DOHH2 (cell line): ENCODE measurements around the gene REEP6.

Experiments used
- H3F3A ChIP-seq: fragments of 200-600 bp; sonication (generic), shearing (Covaris generic); 2 replicates; pipeline ENCODE4 v1.6.0; 2016; ENCODE audit warnings: antibody characterized with exemption, mild to moderate bottlenecking; ENCODE audit not compliant: control insufficient read depth, insufficient read depth
- H3K27ac ChIP-seq: fragments of 200-600 bp; sonication (generic); 2 replicates; pipeline ENCODE4 v1.5.1; 2014; ENCODE audit warnings: low read depth, mild to moderate bottlenecking, low read length, moderate library complexity
- H3K27me3 ChIP-seq: fragments of 200-600 bp; sonication (generic); 2 replicates; pipeline ENCODE4 v1.6.1; 2014; ENCODE audit warnings: mild to moderate bottlenecking, low read length, mixed read lengths; ENCODE audit not compliant: control insufficient read depth
- H3K36me3 ChIP-seq: fragments of 200-600 bp; sonication (generic); 2 replicates; pipeline ENCODE4 v1.6.1; 2014; ENCODE audit warnings: mild to moderate bottlenecking, low read length, moderate library complexity, mixed read lengths; ENCODE audit not compliant: control insufficient read depth
- H3K4me1 ChIP-seq: fragments of 200-600 bp; sonication (generic); 2 replicates; pipeline ENCODE4 v1.6.1; 2014; ENCODE audit warnings: mild to moderate bottlenecking, low read length, mixed read lengths; ENCODE audit not compliant: control insufficient read depth
- H3K4me2 ChIP-seq: fragments of 200-600 bp; sonication (generic); 2 replicates; pipeline ENCODE4 v1.6.0; 2014; ENCODE audit warnings: mild to moderate bottlenecking, low read length, moderate library complexity
- H3K4me3 ChIP-seq: fragments of 200-600 bp; sonication (generic); 2 replicates; pipeline ENCODE4 v1.5.1; 2014; ENCODE audit warnings: mild to moderate bottlenecking, low read length, mixed read lengths
- H3K79me2 ChIP-seq: fragments of 200-600 bp; sonication (generic); 2 replicates; pipeline ENCODE4 v1.6.1; 2014; ENCODE audit warnings: mild to moderate bottlenecking, low read length, mixed read lengths; ENCODE audit not compliant: control insufficient read depth
- H3K9me2 ChIP-seq: fragments of 200-600 bp; sonication (generic); replicated peaks from 2 replicates; pipeline ENCODE4 v1.6.1; 2014; ENCODE audit warnings: mild to moderate bottlenecking, low read length, mixed read lengths; ENCODE audit not compliant: control insufficient read depth
- H3K9me3 ChIP-seq: fragments of 200-600 bp; sonication (generic); 2 replicates; pipeline ENCODE4 v1.6.1; 2014; ENCODE audit warnings: antibody characterized with exemption, low read length, mixed read lengths; ENCODE audit not compliant: control insufficient read depth, insufficient read depth
- H4K20me1 ChIP-seq: fragments of 200-600 bp; sonication (generic); 2 replicates; pipeline ENCODE4 v1.6.0; 2014; ENCODE audit warnings: low read depth, mild to moderate bottlenecking, antibody characterized with exemption, low read length, moderate library complexity; ENCODE audit not compliant: control insufficient read depth, insufficient read depth
- EZH2phosphoT487 ChIP-seq: fragments of 200-600 bp; sonication (generic); IDR thresholded peaks from 2 replicates; pipeline ENCODE4 v1.6.1; 2017; ENCODE audit warnings: borderline replicate concordance, mild to moderate bottlenecking, antibody characterized with exemption, low read length, moderate library complexity, mixed read lengths
- TF ChIP-seq, protein P1 (sequence below): fragments of 200-600 bp; sonication (generic); IDR thresholded peaks from one replicate; pipeline ENCODE4 v1.5.1; 2014; ENCODE audit warnings: antibody characterized with exemption, mild to moderate bottlenecking, low read depth, low read length; ENCODE audit not compliant: poor library complexity, severe bottlenecking

Gene REEP6

DNA sequence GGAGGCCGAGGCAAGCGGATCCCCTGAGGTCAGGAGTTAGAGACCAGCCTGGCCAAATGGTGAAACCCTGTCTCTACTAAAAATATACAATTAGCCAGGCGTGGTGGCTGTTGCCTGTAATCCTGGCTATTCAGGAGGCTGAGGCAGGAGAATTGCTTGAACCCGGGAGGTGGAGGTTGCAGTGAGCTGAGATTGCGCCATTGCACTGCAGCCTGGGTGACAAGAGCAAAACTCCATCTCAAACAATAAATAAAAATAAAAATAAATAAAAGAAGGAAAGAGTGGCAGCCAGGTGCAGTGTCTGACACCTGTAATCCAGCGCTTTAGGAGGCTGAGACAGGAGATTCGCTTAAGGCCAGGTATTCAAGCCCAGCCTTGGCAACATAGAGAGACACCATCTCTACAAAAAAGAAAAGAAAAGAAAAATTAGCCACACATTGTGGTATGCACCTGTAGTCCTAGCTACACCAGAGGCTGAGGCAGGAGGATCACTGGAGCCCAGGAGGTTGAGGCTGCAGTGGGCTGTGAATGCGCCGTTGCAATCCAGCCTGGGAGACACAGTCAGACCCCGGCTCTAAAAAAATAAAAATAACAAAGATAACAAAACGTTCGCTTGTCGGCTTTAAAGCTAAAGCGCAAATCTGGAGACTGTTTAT is 11.6 kb downstream of the REEP6 start:
- H3K4me2 ChIP-seq, result no peak overlapping the region
- no peaks in the 10 kb centered on the region for H4K20me1 ChIP-seq
- no peaks in the 10 kb centered on the region for H3K9me2 ChIP-seq
- no peaks in the 10 kb centered on the region for H3K79me2 ChIP-seq
- H3K4me1 ChIP-seq, result peaks cover 5% of the 10 kb centered on the region
- H3F3A ChIP-seq, result 0 out of 2 replicates have a peak, but pooled peaks cover 2% of the 10 kb centered on the region
- peaks cover 5% of the 10 kb centered on the region; the same call in 1 of the 2 replicates for H3K27me3 ChIP-seq
- H3K27ac ChIP-seq, result no peak overlapping the region
- H3K9me3 ChIP-seq, result peaks cover 3% of the 10 kb centered on the region; the same call in 1 of the 2 replicates
- TF ChIP-seq, protein P1, sequence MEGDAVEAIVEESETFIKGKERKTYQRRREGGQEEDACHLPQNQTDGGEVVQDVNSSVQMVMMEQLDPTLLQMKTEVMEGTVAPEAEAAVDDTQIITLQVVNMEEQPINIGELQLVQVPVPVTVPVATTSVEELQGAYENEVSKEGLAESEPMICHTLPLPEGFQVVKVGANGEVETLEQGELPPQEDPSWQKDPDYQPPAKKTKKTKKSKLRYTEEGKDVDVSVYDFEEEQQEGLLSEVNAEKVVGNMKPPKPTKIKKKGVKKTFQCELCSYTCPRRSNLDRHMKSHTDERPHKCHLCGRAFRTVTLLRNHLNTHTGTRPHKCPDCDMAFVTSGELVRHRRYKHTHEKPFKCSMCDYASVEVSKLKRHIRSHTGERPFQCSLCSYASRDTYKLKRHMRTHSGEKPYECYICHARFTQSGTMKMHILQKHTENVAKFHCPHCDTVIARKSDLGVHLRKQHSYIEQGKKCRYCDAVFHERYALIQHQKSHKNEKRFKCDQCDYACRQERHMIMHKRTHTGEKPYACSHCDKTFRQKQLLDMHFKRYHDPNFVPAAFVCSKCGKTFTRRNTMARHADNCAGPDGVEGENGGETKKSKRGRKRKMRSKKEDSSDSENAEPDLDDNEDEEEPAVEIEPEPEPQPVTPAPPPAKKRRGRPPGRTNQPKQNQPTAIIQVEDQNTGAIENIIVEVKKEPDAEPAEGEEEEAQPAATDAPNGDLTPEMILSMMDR, result no peak
- no peak for TF ChIP-seq EZH2phosphoT487
- H3K36me3 ChIP-seq, result no peaks in the 10 kb centered on the region
- H3K4me3 ChIP-seq, result no peak overlapping the region

DNA sequence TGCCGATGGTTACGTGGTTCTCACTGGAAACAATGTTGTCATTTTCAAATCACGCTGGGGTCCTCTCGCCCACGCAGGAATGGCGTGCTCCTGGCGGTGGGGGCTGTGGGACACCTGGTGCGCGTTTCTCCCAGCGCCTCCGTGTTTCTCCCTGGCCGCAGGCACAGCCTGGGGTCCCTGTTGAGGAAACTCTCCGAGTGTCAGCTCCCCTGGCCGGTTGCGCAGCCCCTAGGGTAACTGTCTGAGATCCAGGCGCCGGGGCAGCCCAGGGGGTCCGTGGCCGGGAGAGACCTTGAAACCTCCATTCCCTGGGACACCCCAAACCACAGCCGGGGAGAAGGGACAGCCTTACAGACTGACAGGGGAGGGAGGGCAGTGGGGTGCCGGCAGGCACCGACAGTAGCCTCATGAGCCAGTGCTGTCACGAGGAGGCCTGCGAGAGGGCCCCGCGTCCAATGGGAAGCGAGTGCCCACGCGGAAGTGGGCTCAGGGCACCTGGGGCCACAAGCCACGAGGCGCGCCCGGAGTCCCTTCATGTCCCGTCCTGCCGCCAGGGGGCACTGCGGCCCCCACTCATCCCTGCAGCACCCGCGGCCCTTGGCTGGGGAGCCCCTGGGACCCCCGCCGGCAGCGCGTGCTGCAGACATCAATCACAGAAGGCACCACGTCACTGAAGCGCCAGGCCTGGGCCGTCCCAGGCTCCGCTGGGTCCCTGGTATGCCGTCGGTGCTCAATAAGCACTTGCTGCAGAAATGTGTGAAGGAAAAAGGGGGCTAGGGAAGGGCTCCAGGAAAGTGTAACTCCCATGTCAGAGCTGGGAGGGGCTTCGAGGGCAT is 12.3 kb downstream of the REEP6 start:
- H3K4me1 ChIP-seq, result peaks cover 5% of the 10 kb centered on the region
- no peaks in the 10 kb centered on the region for H3K9me2 ChIP-seq
- TF ChIP-seq, protein P1, result peak; percentile 93
- no peak for TF ChIP-seq EZH2phosphoT487
- H3F3A ChIP-seq, result 0 out of 2 replicates have a peak, but pooled peaks cover 2% of the 10 kb centered on the region
- H4K20me1 ChIP-seq, result no peaks in the 10 kb centered on the region
- peaks cover 6% of the 10 kb centered on the region; the same call in 1 of the 2 replicates for H3K9me3 ChIP-seq
- no peak overlapping the region for H3K27ac ChIP-seq
- no peaks in the 10 kb centered on the region for H3K36me3 ChIP-seq
- H3K27me3 ChIP-seq, result peaks cover 5% of the 10 kb centered on the region; the same call in 1 of the 2 replicates
- no peaks in the 10 kb centered on the region for H3K79me2 ChIP-seq
- H3K4me2 ChIP-seq, result peak overlapping the region; percentile 55
- peak overlapping the region; percentile 39 for H3K4me3 ChIP-seq

DNA sequence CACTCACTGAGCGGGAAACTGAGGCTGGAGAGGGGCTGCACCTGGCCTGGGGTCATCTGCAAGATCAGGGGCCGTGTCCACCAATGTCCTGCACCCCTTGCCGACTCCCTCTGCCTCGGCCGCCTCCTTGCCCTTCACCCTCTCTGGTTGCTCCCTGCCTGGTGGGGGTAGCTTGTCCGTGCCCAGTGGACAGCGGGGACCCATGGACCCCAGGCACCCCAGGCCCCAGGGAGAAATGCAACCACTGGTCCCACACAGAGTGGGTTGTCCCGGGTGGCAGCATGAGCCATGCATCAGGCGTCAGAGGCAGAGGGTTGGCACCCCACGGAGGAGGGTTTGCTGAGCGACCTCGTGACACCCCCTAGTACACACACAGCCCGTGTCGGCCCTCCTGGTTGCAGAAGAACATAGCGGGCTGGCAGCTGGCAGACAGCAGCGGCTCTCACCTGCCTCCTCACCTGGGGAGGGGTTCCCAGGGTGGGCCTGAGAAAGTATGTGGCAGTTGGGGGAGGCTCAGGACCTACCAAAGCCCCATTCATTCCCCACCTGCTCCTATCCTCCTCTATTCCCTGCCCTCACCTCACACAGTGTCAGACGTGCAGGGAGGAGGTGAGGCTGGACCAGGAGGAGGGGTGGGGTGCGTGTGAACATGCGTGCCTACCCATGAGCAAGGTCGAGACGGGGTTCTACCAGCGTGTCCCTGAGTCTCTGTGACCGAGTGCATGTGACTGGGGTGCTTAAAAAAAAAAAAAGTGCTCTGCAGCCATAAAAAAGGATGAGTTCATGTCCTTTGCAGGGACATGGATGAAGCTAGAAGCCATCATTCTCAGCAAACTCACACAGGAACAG is 13.2 kb downstream of the REEP6 start:
- Histone ChIP-seq H3K4me1 (peaks cover 5% of the 10 kb centered on the region), H3K4me3 (no peak overlapping the region), H3K79me2 (no peaks in the 10 kb centered on the region), H3K4me2 (no peak overlapping the region), H3K9me2 (no peaks in the 10 kb centered on the region), H3K36me3 (no peaks in the 10 kb centered on the region), H3K27me3 (peaks cover 5% of the 10 kb centered on the region; the same call in 1 of the 2 replicates), H3K9me3 (peaks cover 6% of the 10 kb centered on the region; the same call in 1 of the 2 replicates), H4K20me1 (no peaks in the 10 kb centered on the region), H3F3A (0 out of 2 replicates have a peak, but pooled peaks cover 2% of the 10 kb centered on the region), H3K27ac (no peak overlapping the region)
- no peak for TF ChIP-seq EZH2phosphoT487
- TF ChIP-seq, protein P1, result no peak
